ENCODE measurements around the gene KRT83. TPM values are rescaled to one million over a fixed set of nuclear protein-coding genes. Genes with fewer than 3 reads are reported as not detected.
A peak's percentile ranks its signal among the peaks of the same experiment; 100 is the strongest.

The KRT83 gene
- total RNA-seq, 1 experiment from 2014 or later: not detected

GRCh38 chr12:52327052-52327829, 6.0 kb upstream of the KRT83 start:
- H3K79me2 ChIP-seq (ENCODE audit: insufficient read depth, low read length): no peaks in the 10 kb centered on the region
- H2AFZ ChIP-seq (ENCODE audit: low read length): no peak overlapping the region
- H2BK15ac ChIP-seq (ENCODE audit: low read depth, low read length): no peak overlapping the region

More at GRCh38 chr12:52327052-52327829, 6.0 kb upstream of the KRT83 start:
- no CpG with 5 or more reads among the region's 11 CpGs for WGBS (ENCODE audit: extremely low coverage, insufficient read length, low lambda C conversion rate)
- Histone ChIP-seq H3T11ph (ENCODE audit: low read length) (no peak overlapping the region), H2BK120ac (ENCODE audit: low read depth, low read length, poor library complexity, severe bottlenecking) (no peak overlapping the region), H3K14ac (ENCODE audit: insufficient read depth, low read length) (no peak overlapping the region), H3K23me2 (ENCODE audit: insufficient read length, low read depth, low read length, poor library complexity, severe bottlenecking) (no peaks in the 10 kb centered on the region), H4K20me1 (ENCODE audit: control insufficient read depth, insufficient read depth, insufficient read length) (no peaks in the 10 kb centered on the region), H3K56ac (ENCODE audit: insufficient read length, low read depth, low read length) (no peak overlapping the region), H2BK20ac (ENCODE audit: low read depth, low read length, poor library complexity, severe bottlenecking) (no peak overlapping the region), H3K9ac (ENCODE audit: extremely low read depth, insufficient read length, low read length) (no peak overlapping the region), H4K8ac (replicated peaks; ENCODE audit: insufficient read length, low read depth, low read length) (no peak overlapping the region), H3K18ac (ENCODE audit: insufficient read length, low read depth, low read length) (no peak overlapping the region), H2AK5ac (ENCODE audit: insufficient read length, low read length) (no peak overlapping the region), H2BK5ac (ENCODE audit: insufficient read length, low read length) (no peak overlapping the region), H3K4me2 (ENCODE audit: insufficient read depth, insufficient read length, low read length) (no peak overlapping the region), H3K27me3 (ENCODE audit: insufficient read depth, low read length) (no peaks in the 10 kb centered on the region), H4K5ac (ENCODE audit: insufficient read length, low read depth, low read length) (no peak overlapping the region), H3K9me3 (ENCODE audit: control insufficient read depth, low read depth, low read length) (no peaks in the 10 kb centered on the region), H4K91ac (ENCODE audit: insufficient read length, low read depth, low read length) (no peak overlapping the region), H2BK12ac (ENCODE audit: insufficient read length, low read depth, low read length) (no peak overlapping the region), H3K79me1 (ENCODE audit: insufficient read depth, low read depth, low read length, poor library complexity, severe bottlenecking) (no peaks in the 10 kb centered on the region), H3K4me1 (ENCODE audit: insufficient read depth, low read length) (0 out of 2 replicates have a peak, but pooled peaks cover 2% of the 10 kb centered on the region), H3K27ac (ENCODE audit: insufficient read length, low read depth, low read length) (no peak overlapping the region), H3K23ac (ENCODE audit: insufficient read length, low read depth, low read length) (no peak overlapping the region), H3K4ac (ENCODE audit: low read depth, low read length) (no peak overlapping the region)
- H3K9me3 Mint-ChIP-seq: no peaks in the 10 kb centered on the region
- DNase-seq: peak; percentile 91
- H3K27ac Mint-ChIP-seq: no peak overlapping the region
- no peaks in the 10 kb centered on the region for H3K36me3 Mint-ChIP-seq (ENCODE audit: insufficient read depth in 1 of 3, low read depth in 3 of 3)
- peaks cover 19% of the 10 kb centered on the region for H3K27me3 Mint-ChIP-seq (ENCODE audit: low read depth)
- no peak overlapping the region for H3K4me3 Mint-ChIP-seq
- peaks cover 8% of the 10 kb centered on the region in 2 experiments; a peak in 2 of 4 replicates for H3K4me1 Mint-ChIP-seq
- TF ChIP-seq CTCF (conservative IDR thresholded peaks at IDR 0.05): peak; percentile 98
